GM18505 (cell line): ENCODE data around the gene STK11.

Source experiments
- ATAC-seq: cut with Tn5 transposase; IDR thresholded peaks from one replicate; pipeline ENCODE4 v1.9.1; 2021; ENCODE audit not compliant: unreplicated experiment
- POLR2A ChIP-seq: IDR thresholded peaks from 4 replicates; pipeline ENCODE4 v1.6.1; 2011; ENCODE audit warnings: borderline replicate concordance; ENCODE audit not compliant: insufficient read depth, insufficient read length; ENCODE audit errors: extremely low read depth

The STK11 gene

GRCh38 chr19:1268226-1269064 lies 62.9 kb downstream of the STK11 start:
- no peak for ATAC-seq
- no peak for TF ChIP-seq POLR2A

GRCh38 chr19:1269065-1269477 lies 63.5 kb downstream of the STK11 start, which contains the start of gene CIRBP:
TSS of gene CIRBP (plus strand) at chr19:1269332. CDS start at chr19:1270934, 1,602 bp downstream.
- TF ChIP-seq POLR2A = peak; percentile 100
- peak; percentile 48 for ATAC-seq

GRCh38 chr19:1269478-1270212 lies 64.1 kb downstream of the STK11 start:
- TF ChIP-seq POLR2A = peak; percentile 59

GRCh38 chr19:1270213-1270853 lies 64.8 kb downstream of the STK11 start:
- TF ChIP-seq POLR2A = no peak
- ATAC-seq = no peak

More at GRCh38 chr19:1269478-1270212, 64.1 kb downstream of the STK11 start:
- ATAC-seq = peak; percentile 24

GRCh38 chr19:1270854-1271527 lies 65.4 kb downstream of the STK11 start:
- peak; percentile 50 for TF ChIP-seq POLR2A
- no peak for ATAC-seq

- no peak for ATAC-seq
- TF ChIP-seq POLR2A = no peak
Measured at GRCh38 chr19:1271528-1272422, 66.2 kb downstream of the STK11 start.

- no peak for TF ChIP-seq POLR2A
- ATAC-seq = no peak
Measured at GRCh38 chr19:1272423-1273262, 67.1 kb downstream of the STK11 start.

GRCh38 chr19:1273263-1274041 lies 67.9 kb downstream of the STK11 start:
- ATAC-seq = no peak
- TF ChIP-seq POLR2A = peak; percentile 43

GRCh38 chr19:1274081-1274851 lies 68.7 kb downstream of the STK11 start:
- peak; percentile 13 for TF ChIP-seq POLR2A
- ATAC-seq = no peak

- no peak for ATAC-seq
Measured at GRCh38 chr19:1274852-1275259, 69.3 kb downstream of the STK11 start.

More at GRCh38 chr19:1274852-1275259, 69.3 kb downstream of the STK11 start:
- no peak for TF ChIP-seq POLR2A
